ENCODE measurements around the gene ABCA1.
"Not testable (repeated sequence)": the region's sequence is repeated elsewhere in the genome, so short reads cannot be mapped to it uniquely, and the experiment has no call there.

Gene ABCA1

DNA sequence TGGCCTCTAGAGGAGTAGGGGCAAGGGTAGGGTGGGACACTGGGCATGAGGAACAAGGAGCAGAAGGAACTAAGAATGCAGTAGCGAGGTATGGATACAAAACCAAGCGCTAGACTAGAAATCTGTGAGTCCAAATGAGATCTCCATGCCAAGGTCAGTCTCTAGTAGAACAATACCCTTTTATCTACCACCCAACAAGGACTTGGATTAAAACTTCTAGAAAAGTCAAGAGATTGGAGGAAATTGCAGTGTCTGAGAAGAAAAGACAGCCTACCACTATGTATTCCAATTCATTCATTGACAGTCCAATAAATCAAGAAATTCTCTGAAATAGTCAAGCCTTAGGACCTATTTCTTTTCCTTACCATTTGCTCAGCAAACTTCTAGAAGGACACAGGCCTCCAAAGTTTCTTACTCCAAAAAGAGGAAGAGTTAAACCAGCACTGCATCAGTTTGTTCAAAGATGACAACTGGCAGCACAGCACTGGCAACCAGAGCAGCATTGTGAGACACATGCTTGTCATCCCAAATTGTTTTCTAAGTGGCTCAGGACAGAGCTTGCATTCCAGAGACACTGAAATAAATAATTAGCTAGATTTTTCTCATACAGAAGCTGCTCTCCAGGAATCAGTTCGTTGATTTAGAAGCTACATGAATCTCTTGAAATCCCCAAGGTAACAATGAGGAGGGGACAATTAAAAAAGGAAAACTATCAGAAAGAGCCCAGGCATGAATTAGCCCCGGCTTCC, 22.6 kb downstream of the ABCA1 start:
- DNase-seq: no peak

GRCh38 chr9:104903609-104904008, 24.3 kb downstream of the ABCA1 start:
- no peak for DNase-seq

- DNase-seq: no peak
These were observed 27.1 kb downstream of the ABCA1 start for GRCh38 chr9:104900871-104901270.

DNA sequence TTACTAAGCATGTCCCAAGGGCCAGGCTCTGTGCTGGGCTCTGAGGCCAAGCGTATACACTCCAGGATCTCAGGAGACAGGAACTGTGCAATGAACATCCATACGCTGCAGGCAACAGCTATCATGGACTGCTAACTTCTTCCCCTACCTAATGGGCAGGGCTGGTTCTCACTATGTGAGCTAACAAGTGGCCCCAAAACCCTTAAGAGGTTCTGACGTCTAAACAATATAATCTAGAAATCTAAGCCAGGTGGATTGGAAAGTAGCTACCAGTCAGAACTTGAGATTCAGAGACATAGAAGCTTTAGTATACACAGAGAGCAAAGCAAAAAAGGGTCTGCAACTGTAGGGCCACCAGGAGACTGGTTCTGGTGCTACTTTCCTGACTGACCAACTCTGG, 27.6 kb downstream of the ABCA1 start:
- no peak for DNase-seq

- DNase-seq: no peak
These were observed 28.2 kb downstream of the ABCA1 start for GRCh38 chr9:104899759-104900247.

GRCh38 chr9:104898376-104898775, 29.6 kb downstream of the ABCA1 start:
- not testable (repeated sequence) for DNase-seq

- no peak for DNase-seq
These were observed 31.8 kb downstream of the ABCA1 start for GRCh38 chr9:104896131-104896530.

DNA sequence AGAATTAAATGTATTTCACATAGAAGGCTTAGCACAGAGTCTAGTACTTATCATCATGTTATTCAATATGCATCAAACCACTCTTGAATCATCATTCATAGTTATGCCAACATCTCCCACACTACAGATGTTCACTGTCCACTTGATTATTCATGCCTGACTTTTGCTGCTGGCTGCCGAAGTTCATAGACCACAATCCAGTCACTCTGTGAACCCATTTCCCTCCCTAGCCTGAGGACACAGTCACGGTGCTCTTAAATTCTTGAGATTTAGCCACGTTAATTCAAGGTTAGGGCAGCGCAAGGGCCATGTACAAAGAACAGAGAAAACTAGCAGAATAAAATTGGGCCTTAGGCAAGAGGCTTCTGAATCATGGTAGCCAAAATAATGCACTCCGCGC, 32.4 kb downstream of the ABCA1 start:
- no peak for DNase-seq

GRCh38 chr9:104892701-104893100, 35.3 kb downstream of the ABCA1 start:
- no peak for DNase-seq

DNA sequence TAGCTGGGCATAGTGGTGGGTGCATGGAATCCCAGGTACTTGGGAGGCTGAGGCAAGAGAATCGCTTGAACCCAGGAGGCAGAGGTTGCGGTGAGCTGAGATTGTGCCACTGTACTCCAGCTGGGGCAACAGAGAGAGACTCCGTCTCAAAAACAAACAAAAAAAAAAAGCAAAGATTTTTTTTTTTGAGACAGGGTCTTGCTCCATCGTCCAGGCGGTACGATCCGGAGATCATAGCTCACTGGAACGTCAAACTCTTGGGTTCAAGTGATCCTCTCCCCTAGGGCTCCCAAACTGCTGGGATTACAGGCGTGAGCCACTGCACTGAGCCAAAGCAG, 37.6 kb downstream of the ABCA1 start:
- no peak for DNase-seq

DNA sequence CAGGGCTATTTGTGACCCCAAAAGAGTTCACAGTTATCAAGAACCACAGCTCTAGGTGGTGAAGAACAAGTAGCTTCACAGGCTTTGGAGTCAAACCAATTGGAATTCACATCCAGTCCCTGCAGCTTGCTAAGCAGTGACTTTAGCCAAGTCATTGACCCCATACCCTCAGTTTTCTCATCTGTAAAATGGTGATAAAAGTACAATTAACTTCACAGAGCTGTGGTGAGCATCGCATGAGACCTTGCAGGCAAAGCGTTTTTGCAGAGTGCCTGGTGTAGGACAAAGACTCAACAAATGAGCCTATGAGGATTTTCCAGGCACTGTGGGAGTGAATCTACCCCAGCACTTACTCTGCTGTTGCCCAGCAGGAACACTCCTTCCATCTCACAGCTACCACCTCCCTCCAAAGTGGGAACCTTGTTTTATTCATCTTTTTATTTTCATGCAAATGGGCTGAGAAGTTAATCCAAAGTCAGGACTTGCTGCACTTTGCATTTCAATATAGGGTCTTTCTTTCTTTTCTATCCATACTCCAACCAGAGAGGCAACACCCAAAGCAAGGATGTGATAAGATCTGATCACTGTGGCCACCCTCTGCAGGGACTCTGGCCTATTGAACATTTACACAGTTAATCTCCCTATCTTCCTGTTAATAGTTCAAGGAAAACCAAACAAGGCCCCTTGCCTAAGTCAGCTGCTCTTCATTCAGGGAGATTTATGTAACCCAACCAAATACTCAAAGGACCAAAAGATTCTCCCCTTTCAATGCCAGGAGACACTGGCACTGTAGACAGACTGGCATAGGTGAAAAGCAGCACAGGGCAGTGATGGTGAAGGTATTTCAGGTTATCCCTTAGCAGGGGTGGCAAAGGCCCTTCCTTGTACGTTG, 41.9 kb downstream of the ABCA1 start:
- DNase-seq: no peak

DNA sequence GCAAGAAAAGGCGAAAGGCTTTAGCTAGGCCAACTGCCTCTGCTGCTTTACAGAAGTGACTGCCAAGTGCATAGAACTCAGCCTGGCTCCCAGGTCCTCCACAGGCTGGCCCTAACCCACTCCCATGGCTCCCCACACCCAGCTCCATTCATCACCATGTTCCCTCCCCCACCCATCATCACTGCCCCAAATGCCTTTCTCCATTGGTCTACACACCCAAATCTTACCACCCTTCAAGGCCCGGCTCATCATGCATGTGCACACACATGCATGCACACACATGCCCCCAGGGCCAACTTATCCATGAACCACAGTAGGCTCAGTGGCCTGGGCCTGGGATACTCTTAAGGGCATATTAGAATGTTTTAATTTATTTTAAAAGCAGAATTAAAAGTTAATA, 44.8 kb downstream of the ABCA1 start:
- no peak for DNase-seq

- no peak for DNase-seq
These were observed 45.4 kb downstream of the ABCA1 start for GRCh38 chr9:104882566-104882965.

- DNase-seq: no peak
These were observed 45.9 kb downstream of the ABCA1 start for GRCh38 chr9:104882086-104882485.

- no peak for DNase-seq
These were observed 48.2 kb downstream of the ABCA1 start for GRCh38 chr9:104879555-104880309.

DNA sequence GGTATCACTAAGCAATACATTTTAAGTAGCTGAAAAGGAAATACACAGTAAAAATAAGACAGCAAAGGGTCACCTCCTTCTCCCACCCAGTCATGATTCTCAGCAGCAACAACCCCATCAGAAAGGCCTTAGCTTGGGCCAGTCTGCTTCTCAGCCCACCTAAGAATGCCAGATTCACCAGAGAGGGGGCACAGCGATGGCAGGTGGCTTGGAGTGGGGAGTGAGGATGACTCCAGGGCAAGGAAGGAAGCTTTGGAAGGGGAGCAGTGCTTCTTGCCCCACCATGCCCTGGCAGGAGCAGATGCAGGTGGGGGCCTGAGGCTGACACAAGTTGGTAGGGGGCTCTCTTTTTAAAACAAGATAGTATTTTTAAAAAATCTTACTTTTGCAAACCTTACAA, 51.4 kb downstream of the ABCA1 start:
- no peak for DNase-seq

DNA sequence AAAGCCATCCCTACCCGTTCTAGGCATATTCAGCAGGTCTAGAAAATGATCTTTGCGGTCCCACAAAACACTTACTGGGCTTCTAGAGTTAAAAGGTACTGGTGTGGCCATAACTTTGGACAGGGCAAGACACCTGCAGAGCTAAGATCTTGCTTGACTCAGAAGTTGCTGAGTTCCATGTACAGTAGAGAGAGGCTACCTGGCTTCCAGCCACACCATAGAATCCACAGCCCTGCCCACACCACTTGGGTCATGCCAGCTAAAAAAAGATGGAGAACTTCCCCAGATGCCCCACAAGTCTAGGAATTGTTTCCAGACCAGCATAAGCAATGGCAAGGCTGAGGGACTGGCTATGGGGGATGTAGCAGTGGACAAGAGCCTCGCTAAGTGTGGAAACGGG, 52.1 kb downstream of the ABCA1 start:
- no peak for DNase-seq

DNA sequence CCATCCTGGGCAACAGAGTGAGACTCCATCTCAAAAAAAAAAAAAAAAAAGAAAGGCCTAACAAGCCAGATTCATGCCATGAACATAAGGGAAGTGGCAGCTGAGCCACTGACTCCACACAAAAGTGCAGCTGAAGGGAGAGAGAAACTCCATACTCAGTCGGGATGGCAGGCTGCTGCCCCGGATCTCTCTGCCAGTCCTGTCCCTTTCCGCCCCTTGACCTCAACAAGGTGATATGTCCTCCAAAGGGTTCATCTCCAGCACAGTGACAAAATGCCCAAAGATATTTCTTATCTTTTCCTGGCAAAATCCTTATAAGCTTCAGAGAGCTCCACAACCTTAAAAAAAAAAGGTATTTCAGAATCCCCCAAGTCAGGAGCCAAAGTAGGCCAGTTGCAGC, 52.6 kb downstream of the ABCA1 start:
- no peak for DNase-seq

GRCh38 chr9:104873489-104873850, 54.5 kb downstream of the ABCA1 start:
- DNase-seq: no peak

GRCh38 chr9:104872656-104873488, 55.1 kb downstream of the ABCA1 start:
- no peak for DNase-seq

GRCh38 chr9:104871961-104872527, 55.9 kb downstream of the ABCA1 start:
- DNase-seq: no peak

DNA sequence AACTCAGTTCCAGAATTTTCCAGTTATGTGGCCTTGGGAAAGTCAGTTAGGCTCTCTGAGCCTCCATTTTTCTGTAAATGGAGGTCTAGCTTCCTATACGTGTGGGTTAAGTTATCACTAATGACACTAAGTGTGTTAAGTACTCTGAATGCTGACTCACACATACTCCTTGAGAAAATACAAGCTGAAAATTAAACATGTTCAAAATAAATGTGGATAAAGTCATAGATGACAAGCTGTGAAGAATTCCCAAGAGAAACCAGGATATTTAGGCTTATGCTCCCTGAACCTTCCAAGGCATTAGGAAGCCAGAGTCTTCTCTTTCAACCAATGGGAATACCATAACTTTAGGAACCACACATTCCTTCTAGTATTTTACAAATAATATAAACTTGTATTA, 58.1 kb downstream of the ABCA1 start:
- DNase-seq: no peak
